ENCODE data around the gene TIGD6. TPM values are rescaled to one million over a fixed set of nuclear protein-coding genes. Genes with fewer than 3 reads are reported as not detected.

TIGD6 gene
- total RNA-seq, 1 donor from 2014 or later: 2.5 TPM

DNA sequence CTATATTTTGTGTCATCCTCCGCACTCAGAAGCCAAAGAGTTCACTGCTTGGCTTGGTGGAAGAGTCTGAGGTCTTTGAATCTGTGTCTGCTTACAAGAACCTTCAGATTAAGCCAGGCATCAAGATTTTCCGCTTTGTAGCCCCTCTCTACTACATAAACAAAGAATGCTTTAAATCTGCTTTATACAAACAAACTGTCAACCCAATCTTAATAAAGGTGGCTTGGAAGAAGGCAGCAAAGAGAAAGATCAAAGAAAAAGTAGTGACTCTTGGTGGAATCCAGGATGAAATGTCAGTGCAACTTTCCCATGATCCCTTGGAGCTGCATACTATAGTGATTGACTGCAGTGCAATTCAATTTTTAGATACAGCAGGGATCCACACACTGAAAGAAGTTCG lies 19.2 kb downstream of the TIGD6 start:
- intact Hi-C loops (cut with micrococcal nuclease): no loop called here

GRCh38 chr5:149979896-149980295 lies 20.6 kb downstream of the TIGD6 start:
- intact Hi-C loops (cut with micrococcal nuclease): no loop called here

DNA sequence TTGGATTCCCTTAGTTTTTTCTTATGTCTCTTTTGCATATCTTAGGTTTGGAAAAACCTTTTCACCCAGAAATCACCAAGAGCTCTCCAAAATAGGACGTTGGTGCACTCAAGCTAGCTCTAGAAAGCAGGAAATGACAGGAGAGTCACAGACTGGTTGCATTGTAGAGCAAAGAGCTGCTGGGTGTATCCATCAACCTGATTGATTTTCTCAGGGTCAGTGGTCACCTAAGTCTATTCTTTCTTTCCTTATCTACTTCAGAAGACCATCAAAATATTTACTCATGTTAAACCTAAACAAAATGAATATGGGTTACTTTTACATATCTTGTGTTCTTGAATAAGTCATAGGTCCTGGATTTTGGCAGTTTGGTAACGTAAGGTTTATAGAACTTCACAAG lies 25.0 kb downstream of the TIGD6 start:
- intact Hi-C loops (cut with micrococcal nuclease): no loop called here

DNA sequence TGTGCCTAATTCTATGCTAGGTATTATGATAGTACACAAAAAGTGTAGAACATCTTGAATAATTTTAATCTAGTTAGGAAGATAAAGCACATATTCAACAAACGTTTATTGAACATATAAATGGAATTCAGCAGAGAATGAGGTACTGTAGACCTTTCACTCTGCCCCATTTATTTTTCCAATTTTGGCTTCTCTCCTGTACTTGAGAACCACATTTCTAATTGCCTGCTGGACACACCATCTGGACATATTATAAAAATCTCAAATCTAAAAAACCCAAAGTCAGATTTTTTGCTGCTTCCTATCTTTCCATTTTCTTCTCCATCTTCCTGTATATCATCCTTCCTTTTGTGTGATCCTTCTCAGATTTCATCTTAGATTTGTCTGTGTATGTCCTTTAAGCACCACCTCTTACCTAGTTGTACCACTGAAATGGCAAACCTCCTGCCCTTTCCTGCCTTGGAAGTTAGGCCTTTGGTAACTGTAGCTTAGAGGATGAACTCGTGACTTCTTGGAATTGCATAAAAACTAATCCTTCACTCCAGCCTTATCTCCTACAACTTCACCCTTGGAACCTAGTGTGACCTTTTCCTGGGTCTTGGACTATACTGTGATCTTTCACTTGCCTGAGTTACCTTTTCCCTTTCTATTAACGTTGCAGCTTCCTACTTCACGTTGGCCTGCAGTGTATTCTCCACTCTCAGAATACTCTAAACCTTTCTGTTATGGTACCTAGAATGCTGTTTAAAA lies 31.1 kb downstream of the TIGD6 start:
- intact Hi-C loops (cut with micrococcal nuclease): no loop called here

DNA sequence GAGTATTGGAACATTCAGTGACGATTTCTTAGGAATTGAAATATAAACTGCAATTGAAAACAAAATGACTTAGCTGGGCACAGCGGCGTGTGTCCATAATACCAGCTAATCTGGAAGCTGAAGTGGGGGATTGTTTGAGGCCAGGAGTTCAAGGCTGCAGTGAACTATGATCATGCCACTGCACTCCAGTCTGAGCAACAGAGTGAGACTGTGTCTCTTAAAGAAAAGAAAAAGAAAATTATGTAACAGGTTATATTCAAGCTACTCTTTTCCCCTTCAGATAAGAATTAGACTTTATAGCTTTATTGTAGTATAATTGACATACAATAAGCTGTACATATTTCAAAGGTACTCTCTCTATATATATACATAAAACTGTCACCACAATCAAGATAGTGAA lies 33.5 kb downstream of the TIGD6 start:
- intact Hi-C loops (cut with micrococcal nuclease): no loop called here

DNA sequence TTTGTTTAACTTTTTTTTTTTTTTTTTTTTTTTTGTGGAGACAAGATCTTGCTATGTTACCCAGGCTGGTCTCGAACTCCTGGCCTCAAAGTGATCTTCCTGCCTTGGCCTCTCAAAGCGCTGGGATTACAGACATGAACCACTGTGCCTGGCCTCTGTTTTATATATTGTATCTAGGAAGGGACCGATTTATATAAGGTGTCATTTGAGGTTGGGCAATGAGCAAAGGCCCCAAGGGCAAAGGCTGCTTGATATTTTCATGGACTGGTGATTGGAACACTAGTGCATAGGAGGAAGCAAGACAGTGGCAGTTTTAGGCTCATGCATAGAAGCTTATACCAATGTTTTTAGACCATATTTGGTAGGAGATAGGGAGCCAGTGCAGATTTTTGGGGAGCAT lies 36.7 kb downstream of the TIGD6 start:
- intact Hi-C loops (cut with micrococcal nuclease): no loop called here

DNA sequence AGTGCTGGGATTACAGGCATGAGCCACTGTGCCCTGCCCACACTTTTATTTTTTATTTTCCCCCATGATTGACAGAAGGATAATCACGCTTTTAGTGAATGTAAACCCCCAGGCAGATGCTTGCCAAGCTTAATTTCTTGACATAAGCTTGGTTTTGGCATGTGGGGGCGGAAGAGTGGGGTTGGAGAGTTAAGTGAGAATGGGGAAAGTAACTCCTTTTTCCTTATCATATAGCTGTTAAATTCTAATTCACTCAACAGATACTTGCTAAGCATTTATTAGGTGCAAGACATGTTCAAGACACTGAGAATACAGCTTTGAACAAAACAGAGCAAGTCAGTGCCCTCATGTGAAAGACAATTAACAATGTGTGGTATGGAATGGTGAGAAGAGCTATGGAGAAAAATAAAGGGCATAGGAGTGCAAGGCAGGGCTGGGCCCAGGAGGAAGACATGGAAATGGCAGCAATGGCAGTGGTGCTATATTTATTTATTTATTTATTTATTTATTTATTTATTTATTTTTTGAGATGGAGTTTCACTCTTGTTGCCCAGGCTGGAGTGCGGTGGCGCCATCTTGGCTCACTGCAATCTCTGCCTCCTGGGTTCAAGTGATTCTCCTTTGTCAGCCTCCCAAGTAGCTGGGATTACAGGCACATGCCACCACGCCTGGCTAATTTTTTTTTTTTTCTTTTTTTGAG lies 37.7 kb downstream of the TIGD6 start:
- intact Hi-C loops (cut with micrococcal nuclease): loop anchor here (1.0 kb wide), 1 partner anchor 128 kb away; no protein-coding TSS in a partner anchor

DNA sequence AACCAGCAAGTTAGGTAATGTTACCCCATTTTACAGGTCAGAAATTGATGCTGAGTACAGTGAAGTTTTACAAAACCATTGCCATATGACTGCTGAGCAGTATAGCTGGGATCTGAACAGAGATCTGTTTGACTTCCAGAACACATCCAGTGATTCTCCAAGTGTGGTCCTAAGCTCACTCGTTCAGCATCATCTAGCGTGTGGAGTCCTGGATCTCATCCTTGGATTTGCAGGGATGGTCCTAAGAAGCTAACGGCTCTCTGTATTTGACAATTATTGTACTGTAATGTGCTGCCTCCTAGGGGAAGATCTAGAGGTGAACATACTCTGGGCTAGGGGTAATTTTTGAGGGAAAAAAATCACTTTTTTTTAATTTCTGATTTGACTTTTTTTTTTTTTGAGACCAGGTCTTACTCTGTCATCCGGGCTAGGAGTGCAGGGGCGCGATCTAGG lies 38.5 kb downstream of the TIGD6 start:
- intact Hi-C loops (cut with micrococcal nuclease): loop anchor here (1.0 to 2.0 kb wide), 5 partner anchors 101 to 1291 kb away; partner anchors contain the start of gene GM2A

DNA sequence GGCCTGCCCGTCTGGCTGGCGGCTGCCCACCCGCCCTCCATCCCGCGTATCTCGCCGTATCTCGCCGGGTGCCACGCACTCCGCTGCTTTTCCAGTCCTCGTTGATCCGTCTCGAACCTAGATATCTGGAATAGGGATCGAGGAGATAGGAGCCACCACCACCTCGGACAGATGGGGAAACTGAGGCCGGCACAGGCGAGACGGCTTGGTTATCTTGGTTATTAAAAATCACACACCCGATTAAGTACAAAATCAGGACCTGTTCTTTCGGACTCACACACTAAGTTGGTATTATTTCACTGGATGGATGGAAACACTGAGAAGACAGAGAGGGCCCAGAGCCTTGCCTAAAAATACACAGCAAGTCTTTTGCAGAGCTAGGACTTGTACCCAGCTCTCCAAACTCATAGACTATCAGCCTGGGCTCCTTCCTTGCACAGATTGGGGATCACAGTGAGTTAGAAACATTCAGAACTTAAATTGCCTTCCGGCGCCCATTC lies 39.2 kb downstream of the TIGD6 start:
- intact Hi-C loops (cut with micrococcal nuclease): loop anchor here (2.0 kb wide), 4 partner anchors 100 to 1292 kb away; partner anchors contain the start of gene GM2A

DNA sequence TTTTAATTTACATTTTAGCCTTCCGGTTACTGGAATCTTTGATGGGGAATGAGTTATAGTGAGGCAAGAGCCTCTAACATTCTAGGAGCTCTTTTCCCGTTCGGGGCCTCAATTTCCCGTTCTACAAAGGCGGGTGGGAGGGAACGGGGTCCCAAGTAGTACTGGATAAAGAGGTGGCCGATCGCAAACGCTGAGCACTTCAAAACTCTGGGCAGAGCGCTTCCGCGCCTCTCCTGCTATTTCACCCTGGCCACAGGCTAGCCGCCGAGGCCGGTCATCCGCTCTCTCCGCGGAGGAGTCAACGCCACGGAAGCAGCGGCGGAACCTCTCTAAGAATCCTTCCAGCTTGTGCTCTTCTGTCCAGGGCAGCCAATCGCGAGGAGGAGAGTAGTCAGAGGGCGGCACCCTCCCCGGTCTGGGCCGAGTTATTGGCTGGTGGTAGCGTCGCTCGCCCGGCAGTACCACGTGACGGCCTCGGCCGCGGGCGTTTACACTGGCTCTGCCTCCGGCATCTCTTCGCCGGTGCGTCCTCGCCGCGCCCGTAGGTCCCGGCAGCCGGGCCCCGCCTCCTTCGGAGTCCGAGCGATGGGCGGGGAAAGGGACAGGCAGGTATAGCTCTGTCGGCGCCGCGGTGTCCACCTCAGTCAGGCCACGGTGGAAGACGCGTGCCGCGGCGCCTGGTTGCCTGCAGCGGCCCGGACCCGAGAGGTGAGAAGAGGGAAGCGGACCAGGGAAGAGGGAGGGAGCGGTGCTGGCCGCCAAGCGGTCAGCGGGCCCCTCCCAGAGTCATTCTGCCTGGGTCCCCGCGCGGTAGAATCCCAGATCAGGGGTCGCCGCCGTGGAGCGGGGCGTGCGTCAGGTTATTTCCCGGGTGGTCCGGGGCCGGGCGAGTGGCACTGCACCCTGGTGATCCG lies 39.9 kb downstream of the TIGD6 start, which contains the start of gene SLC26A2:
SLC26A2 (plus strand) TSS at position 487 of the 914 bp plus-strand sequence. CDS start 16,895 bp downstream, outside the sequence.
- intact Hi-C loops (cut with micrococcal nuclease): loop anchor here (1.0 to 2.0 kb wide), 13 partner anchors 30 to 1811 kb away; partner anchors contain the start of genes CD74, FBXO38, G3BP1 and GM2A

- intact Hi-C loops (cut with micrococcal nuclease): loop anchor here (1.0 to 10.0 kb wide), 15 partner anchors 31 to 1812 kb away; partner anchors contain the start of genes CD74, CSNK1A1, FBXO38 and G3BP1
Measured at GRCh38 chr5:149959406-149960236, 40.8 kb downstream of the TIGD6 start.

DNA sequence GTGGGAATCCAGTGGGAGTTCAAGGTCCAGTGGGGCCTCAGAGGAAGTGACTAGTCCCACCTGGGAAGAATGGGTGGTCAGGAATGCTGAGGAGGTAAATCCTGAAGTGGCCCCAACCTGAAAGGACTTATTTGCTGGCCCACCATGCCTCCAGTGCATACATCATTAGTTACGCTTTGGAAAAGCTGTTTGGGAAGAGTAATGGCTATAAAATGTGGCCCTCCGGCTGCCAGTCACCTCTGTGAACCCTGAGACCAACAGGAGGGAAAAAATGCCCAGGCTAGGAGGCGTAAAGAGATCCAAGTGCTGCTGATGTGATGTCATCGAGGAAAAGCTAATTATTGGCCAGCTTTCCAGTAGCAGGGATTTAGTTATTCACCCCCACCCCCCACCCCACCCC lies 42.6 kb downstream of the TIGD6 start:
- intact Hi-C loops (cut with micrococcal nuclease): loop anchor here (10.0 kb wide), 1 partner anchor 827 kb away; no protein-coding TSS in a partner anchor

GRCh38 chr5:149956685-149957084 lies 43.8 kb downstream of the TIGD6 start:
- intact Hi-C loops (cut with micrococcal nuclease): loop anchor here (10.0 kb wide), 1 partner anchor 828 kb away; no protein-coding TSS in a partner anchor

- intact Hi-C loops (cut with micrococcal nuclease): loop anchor here (10.0 kb wide), 1 partner anchor 830 kb away; no protein-coding TSS in a partner anchor
Measured at GRCh38 chr5:149954798-149955197, 45.7 kb downstream of the TIGD6 start.

DNA sequence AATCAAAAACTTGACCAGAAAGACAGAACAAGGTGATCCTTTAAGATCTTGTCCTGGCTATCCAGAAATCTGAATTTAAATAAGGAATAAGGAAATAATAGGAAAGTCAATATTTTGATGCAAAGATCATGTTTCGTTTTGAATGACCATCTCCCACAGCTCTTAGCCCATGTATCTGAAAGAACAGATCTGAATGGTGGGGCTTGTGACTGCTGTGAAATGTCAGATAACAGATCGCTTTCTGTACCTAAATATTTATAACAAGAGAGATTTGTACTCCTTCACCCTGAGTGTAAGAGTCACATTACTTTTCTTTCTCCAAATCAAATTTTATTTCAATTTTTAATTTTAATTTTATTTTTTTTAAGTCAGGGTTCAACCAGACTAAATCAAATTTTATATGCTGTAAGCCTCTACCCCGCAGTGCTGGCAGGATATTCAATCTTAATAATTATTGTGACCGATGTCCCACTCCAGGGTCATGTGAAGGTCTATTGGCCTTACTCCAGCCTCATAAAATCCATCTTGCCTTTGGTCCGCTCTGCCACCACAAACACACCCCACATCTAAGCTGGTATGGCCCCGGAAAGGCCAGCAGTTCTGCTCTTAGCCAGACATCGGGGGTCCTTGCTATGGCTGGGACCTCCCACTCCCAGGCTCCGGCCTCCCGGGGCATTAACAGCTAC lies 46.9 kb downstream of the TIGD6 start:
- intact Hi-C loops (cut with micrococcal nuclease): loop anchor here (10.0 kb wide), 1 partner anchor 831 kb away; no protein-coding TSS in a partner anchor

- intact Hi-C loops (cut with micrococcal nuclease): loop anchor here (10.0 kb wide), 1 partner anchor 834 kb away; no protein-coding TSS in a partner anchor
Measured at GRCh38 chr5:149951138-149951749, 49.2 kb downstream of the TIGD6 start.

DNA sequence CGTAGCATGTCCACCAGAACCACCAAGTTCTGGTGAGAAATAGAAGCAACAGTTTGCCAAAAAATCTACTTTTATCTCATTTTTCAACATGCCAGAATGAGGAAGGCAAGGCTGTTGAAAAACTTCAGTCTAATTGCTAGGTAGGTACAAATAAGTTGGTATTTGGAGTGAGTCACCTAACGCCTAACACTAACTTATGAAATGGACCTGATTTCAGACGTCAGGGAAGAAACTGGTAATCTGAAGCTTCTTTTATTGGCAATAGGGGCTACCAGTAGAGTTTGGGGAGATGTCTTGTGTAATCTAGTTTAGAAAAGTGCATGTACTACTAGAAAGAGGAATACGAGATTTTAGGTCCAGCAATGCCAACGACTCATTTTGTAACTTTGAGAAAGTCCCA lies 51.5 kb downstream of the TIGD6 start:
- intact Hi-C loops (cut with micrococcal nuclease): no loop called here

GRCh38 chr5:149946118-149946517 lies 54.3 kb downstream of the TIGD6 start:
- intact Hi-C loops (cut with micrococcal nuclease): no loop called here

- intact Hi-C loops (cut with micrococcal nuclease): no loop called here
Measured at GRCh38 chr5:149944666-149945065, 55.8 kb downstream of the TIGD6 start, which contains the start of gene PDE6A. Gene PDE6A (minus strand): TSS chr5:149944793. CDS start chr5:149944673, 120 bp downstream.
